Activated T-cell treated with anti-CD3 and anti-CD28 coated beads for 4 hours (primary cell): ENCODE measurements around the gene TUBG2.
"Not testable (repeated sequence)": the region's sequence is repeated elsewhere in the genome, so short reads cannot be mapped to it uniquely, and the experiment has no call there.

Experiments used
- DNase-seq: peaks from one replicate; pipeline ENCODE4 v3.0.0-alpha.2; 2020

Gene TUBG2

GRCh38 chr17:42659079-42659931 lies at the start of gene TUBG2:
Gene TUBG2, plus strand, starts transcription at chr17:42659284. Its CDS starts 220 bp downstream, at chr17:42659504.
- DNase-seq, result peak; percentile 67

- DNase-seq, result not testable (repeated sequence)
Measured at GRCh38 chr17:42609814-42610801, 49.0 kb upstream of the TUBG2 start.

- DNase-seq, result no peak
Measured at GRCh38 chr17:42612013-42612412, 47.1 kb upstream of the TUBG2 start.

- no peak for DNase-seq
Measured at GRCh38 chr17:42613699-42614295, 45.3 kb upstream of the TUBG2 start.

GRCh38 chr17:42617956-42618431 lies 41.1 kb upstream of the TUBG2 start:
- DNase-seq, result no peak

GRCh38 chr17:42618442-42619150 lies 40.5 kb upstream of the TUBG2 start:
- DNase-seq, result no peak

GRCh38 chr17:42621987-42622386 lies 37.1 kb upstream of the TUBG2 start:
- DNase-seq, result not testable (repeated sequence)

- no peak for DNase-seq
Measured at GRCh38 chr17:42623271-42623670, 35.8 kb upstream of the TUBG2 start.

- DNase-seq, result no peak
Measured at GRCh38 chr17:42623732-42624596, 35.1 kb upstream of the TUBG2 start.

- DNase-seq, result not testable (repeated sequence)
Measured at GRCh38 chr17:42627032-42627764, 31.9 kb upstream of the TUBG2 start.

- DNase-seq, result no peak
Measured at GRCh38 chr17:42629411-42630009, 29.6 kb upstream of the TUBG2 start.

GRCh38 chr17:42632949-42633444 lies 26.1 kb upstream of the TUBG2 start:
- no peak for DNase-seq

GRCh38 chr17:42639525-42640113 lies 19.5 kb upstream of the TUBG2 start:
- no peak for DNase-seq

GRCh38 chr17:42640121-42640520 lies 19.0 kb upstream of the TUBG2 start:
- DNase-seq, result no peak

- no peak for DNase-seq
Measured at GRCh38 chr17:42642336-42642735, 16.7 kb upstream of the TUBG2 start.

GRCh38 chr17:42647778-42648177 lies 11.3 kb upstream of the TUBG2 start:
- DNase-seq, result no peak

GRCh38 chr17:42651392-42651791 lies 7.7 kb upstream of the TUBG2 start:
- no peak for DNase-seq

GRCh38 chr17:42653179-42654124 lies 5.6 kb upstream of the TUBG2 start:
- DNase-seq, result no peak
